HG03064 (cell line): ENCODE results near the gene DNAAF5.
"Not testable (repeated sequence)": the region's sequence is repeated elsewhere in the genome, so short reads cannot be mapped to it uniquely, and the experiment has no call there.

Experiments
- ATAC-seq: cut with Tn5 transposase; IDR thresholded peaks from one replicate; pipeline ENCODE4 v1.9.1; 2021; ENCODE audit warnings: low read depth; ENCODE audit not compliant: unreplicated experiment

Gene DNAAF5

DNA sequence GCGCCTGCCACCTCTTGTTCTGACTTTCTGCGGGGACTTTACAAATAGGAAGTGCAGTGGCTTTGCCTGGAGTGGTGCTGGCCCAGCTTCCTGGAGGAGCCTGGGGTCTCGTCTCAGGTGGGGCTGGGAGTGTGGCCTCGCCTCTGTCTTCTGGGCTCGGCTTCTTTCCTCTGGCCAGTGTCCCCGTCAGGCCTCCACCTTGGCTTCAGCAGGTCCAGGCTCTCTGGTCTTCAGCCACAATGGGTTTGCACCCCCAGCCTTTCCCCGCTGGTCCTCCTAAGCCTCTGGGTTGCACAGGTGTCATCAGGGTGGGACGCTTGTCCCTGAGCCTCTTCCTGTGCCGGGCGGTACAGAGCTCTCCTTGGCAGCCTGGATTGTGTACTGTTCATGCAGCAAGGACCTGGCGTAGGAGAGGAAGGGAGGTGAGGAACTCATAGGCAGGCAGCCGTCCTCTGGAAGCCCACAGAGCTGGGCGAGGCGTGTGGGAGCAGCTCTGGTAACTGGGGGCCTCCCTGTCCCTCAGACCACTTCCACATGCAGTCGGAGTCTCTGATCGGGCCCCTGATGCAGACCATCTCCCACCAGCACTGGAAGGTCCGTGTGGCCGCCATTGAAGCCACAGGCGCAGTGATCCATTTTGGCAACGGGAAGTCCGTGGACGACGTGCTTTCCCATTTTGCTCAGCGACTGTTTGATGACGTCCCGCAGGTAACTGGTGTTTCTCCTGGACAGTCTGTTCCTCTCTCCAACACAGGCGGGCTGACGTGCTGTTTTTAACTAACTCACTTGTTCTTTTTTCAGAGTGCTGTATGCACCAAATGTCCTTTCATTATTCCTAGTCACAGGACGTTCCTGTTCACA, 2.9 kb downstream of the DNAAF5 start:
- ATAC-seq, result no peak

DNA sequence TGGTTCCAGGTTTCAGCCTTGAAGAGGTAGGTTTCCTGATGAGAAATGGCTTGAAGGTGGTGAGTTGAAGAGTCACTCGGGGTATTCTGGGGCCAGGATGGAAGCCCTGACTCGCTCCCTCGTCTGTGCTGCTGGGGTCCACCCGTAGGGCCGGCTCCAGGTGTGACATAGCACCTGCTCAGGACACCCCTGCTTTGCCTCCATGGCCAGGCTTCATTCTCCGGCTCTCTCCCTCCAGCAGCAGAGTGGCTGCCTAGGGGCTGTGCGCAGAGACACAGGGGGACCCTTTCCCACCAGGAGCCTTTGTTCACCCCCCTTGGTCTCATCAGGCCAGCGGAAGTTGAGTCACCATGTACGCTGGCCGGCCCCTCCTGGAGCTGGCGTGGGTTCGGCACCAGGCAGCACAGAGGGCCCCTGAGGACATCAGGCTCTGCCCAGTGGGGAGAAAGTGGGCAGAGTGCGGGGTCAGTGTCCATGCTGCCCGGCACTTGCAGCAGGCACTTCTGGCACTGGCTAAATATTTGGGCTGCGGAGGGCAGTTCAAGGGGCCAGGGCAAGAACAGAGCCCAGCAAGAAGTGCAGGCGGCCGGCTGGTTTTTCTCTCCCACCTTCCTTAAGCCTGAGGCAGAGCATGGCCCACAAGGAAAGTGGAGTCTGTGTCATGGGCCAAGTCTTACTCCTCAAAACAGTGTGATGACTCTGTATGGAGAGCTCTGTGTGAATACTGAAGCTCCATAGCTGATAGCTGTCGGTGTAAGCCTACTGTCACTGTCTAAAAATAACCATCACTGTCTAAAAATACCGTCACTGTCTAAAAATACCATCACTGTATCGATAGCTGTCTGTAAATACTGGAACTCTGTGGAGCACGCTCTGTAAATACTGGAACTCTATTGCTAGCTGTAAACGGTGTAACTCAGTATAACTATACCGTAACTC, 4.3 kb downstream of the DNAAF5 start:
- ATAC-seq, result no peak

DNA sequence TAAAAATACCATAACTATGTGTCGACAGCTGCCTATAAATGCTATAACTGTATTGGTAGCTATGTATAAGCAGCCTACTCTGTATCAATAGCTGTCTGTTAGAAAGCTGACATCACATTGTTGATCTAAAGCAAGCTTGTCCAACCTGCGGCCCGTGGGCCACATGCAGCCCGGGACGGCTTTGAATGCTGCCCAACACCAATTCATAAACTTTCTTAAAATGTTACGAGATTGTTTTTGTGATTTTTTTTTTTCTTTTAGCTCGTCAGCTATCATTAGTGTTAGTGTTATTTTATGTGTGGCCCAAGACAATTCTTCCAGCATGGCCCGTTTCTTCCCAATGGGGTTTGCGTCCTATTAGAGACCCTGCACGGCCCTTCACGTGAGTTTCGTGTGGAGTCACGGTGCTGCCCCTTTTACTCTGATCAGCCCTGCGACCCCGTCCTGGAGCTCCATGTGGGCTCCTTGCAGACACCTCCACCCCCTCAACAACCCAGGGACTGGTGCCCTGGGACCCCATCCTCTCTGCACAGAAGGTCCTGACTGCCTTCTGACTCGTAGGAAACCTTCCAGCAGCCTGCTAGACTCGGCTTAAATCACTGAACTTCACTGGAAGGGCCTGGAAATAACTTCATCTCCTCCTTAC, 5.1 kb downstream of the DNAAF5 start:
- ATAC-seq, result no peak

DNA sequence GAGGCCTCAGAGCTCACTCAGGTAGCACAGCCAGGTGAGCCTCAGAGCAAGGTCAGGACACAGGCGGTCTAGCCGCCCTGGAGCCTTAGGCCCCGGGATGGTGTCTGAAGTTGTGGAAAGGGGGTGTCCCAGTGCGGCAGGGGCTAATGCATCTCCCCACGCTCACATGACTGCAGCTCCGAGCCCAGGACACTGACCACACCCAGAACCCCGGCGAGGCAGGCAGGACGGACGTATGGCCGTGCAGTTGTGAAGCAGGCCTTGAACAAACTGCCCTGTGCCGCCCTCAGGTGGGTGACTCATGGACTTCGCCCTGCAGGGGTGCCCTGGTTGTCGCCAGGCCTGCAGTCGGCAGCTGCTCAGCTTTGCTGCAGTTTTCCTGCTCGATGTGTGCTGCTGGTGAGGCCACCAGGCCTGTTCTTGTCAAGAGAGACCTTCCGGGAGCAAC, 5.6 kb downstream of the DNAAF5 start:
- no peak for ATAC-seq

DNA sequence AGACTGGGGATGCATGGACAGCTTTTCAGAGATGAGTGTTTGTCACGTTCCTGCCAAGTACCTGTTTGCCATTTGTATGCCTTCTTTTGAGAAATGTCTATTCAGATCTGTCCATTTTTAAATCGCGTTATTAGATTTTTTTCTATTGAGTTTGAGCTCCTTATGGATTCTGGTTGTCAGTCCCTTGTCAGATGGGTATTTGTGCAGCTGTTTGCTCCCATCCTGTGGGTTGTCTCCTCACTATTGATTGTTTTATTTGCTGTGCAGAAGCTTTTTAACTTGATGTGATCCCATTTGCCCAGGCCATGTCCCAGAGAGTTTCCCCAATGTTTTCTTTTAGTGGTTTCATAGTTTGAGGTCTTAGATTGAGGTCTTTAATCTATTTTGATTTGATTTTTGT, 6.1 kb downstream of the DNAAF5 start:
- no peak for ATAC-seq

DNA sequence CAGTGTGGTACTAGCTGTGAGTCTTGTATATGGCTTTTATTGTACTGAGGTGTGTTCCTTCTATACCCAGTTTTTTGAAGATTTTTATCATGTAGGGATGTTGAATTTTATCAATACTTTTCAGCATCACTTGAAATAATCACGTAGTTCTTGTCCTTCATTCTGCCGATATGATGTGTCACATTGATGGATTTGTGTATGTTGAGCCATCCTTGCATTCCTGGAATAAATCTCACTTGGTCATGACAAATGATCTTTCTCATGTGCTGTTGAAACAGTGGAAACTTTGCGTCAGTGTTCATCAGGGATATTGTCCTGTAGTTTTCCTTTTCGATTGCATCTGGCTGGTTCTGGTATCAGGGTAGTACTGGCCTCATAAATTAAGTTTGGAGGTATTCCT, 7.7 kb downstream of the DNAAF5 start:
- ATAC-seq, result no peak

- ATAC-seq, result no peak
Measured at GRCh38 chr7:734808-735207, 8.3 kb downstream of the DNAAF5 start.

DNA sequence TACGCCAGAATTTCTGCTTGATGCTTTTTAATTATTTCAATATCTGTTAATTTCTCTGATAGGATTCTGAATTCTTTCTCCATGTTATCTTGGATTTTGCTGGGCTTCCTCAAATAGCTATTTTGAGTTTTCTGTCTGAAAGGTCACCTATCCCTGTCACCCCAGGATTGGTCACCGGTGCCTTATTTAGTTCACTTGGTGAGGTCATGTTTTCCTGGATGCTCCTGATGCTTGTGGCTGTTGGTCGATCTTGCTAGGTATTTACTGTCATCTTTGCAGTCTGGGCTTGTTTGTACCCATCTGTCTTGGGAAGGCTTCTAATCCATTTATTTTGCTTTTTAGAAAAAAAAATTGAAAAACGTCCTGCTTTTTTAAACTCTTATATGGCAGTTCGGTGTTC, 11.7 kb downstream of the DNAAF5 start:
- ATAC-seq, result no peak

- no peak for ATAC-seq
Measured at GRCh38 chr7:738723-739454, 12.4 kb downstream of the DNAAF5 start.

DNA sequence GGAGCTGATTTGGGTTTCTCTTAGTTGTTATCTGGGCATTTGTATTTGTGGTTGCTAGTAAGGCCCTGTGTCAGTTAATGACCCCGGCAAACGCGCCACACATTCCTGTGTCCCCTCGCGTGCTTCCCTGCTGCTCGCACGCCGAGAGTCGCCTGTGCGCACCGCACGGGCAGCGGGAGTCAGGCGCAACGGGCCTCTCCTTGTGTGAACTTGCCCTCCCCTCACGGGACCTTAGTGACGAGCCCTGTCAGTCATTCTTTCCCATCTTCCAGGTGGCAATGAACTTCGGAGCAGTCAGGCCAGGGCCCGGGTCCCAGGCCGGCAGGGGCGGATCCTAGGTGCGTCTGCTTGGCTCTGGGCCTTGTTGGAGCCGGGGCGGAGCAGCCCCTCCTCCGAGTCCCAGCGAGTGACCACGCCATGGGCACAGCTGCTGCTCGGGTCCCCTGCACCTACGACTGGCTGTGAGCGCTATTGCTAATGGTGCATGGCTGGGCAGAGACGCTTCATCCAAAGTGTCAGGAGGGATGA, 13.0 kb downstream of the DNAAF5 start:
- no peak for ATAC-seq

DNA sequence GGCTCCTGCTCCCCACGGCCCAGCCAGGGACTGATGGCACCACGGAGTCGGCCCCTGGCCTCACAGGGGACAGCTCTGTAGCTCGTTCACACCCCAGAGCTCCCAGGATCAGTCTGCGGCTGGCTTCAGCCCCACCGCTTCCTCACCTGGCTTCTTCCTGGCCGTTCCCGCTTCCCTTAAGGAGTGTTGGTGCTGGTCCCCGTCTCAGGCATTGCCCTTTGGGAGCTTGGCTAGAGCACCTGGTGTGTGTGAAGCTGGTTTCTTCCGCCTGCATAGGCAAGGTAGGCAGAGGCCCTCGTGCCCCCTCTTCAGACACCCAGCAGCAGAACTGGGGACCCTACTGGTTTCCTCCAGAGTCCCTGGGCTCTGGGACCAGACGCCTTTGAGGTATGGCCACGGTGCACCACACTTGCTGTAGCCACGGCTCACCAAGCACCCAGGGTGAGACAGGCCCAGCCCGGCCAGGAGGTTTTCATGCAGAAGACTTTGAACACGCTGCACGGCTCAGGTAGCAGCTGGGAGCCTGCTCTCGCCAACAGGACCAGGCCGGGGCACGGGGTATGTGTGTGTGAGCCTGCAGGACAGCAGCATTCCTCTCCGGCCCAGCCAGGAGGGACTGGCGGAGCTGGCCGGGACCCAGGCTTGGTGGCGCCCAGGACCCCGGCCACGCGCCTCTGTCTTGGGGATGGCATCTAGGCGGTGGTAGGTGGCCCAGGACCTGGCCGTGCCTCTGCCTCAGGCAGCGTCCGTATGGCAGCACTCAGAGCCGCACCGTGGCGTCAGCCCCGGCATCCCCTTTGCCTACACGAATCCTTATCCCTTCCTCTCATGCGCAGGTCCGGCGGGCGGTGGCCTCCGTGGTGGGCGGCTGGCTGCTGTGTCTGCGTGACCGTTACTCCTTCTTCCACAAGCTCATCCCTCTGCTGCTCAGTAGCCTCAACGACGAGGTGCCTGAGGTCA, 13.8 kb downstream of the DNAAF5 start:
- no peak for ATAC-seq

DNA sequence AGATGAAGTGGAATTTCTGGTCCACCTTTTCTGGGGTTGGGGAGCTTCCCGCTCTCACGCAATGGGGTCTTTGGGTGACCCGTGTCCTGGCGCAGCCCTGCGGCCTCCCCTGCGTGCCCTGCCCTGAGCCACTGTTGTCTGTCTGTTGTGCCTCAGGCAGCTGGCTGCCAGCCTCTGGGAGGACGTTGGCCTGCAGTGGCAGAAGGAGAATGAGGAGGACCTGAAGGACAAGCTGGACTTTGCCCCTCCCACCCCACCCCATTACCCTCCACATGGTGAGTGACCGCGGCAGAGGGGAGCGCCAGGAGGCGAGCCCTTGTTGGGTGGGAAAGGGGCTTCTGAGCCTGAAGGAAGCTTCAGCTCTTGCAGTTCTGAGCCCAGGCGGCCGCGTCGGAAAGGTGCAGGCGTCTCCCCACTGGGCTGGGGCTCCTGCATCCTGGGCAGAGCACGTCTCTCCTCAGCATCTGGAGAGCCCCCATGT, 14.7 kb downstream of the DNAAF5 start:
- no peak for ATAC-seq

DNA sequence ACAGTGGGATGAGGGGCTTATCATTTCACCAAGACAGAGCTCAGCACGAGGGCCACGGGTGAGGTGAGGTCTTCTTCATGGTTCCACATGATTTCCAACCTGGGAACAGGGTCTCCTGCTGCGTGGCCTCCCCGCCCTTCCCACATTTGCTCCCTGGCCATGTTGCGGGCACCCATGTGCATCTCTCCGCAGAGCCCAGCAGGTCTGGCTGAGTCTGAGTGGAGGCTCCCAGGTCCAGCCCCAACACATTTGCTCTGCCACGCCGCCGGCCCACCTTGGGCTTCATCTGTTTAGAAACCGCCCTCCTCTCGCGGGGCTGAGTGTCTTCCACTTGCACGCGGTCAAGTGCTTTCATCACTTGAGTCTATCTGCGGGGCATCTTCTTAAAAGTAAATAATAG, 15.4 kb downstream of the DNAAF5 start:
- no peak for ATAC-seq

- no peak for ATAC-seq
Measured at GRCh38 chr7:742791-743190, 16.3 kb downstream of the DNAAF5 start.

DNA sequence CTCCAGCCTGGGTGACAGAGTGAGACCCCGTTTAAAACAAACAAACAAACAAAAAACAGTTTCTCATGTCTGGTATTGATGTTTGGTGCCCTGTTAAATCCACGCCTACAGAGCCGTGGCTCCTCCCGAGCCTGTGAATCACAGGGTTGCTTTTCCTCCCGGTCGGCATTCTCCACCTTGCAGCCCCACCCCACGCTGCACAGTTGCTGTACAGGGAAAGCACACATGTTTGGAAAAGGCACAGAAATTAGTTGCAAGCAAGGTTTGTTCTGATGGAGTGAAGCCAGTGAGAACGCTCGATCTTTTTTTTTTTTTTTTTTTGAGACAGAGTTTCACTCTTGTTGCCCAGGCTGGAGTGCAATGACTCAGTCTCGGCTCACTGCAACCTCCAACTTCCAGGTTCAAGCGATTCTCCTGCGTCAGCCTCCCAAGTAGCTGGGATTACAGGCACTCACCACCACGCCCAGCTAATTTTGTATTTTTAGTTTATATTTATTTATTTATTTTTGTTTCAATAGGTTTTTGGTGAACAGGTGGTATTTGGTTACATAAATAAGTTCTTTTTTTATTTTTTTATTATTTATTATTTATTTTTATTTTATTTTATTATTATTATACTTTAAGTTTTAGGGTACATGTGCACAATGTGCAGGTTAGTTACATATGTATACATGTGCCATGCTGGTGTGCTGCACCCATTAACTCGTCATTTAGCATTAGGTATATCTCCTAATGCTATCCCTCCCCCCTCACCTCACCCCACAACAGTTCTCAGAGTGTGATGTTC, 17.0 kb downstream of the DNAAF5 start:
- ATAC-seq, result not testable (repeated sequence)

GRCh38 chr7:744128-744520, 17.6 kb downstream of the DNAAF5 start:
- ATAC-seq, result not testable (repeated sequence)

- no peak for ATAC-seq
Measured at GRCh38 chr7:744854-745430, 18.4 kb downstream of the DNAAF5 start.
